Smooth muscle cell (in vitro differentiated cells): ENCODE results near the gene TMEM30B. TPM values are rescaled to one million over a fixed set of nuclear protein-coding genes. Genes with fewer than 3 reads are reported as not detected.

Experiments used
- DNase-seq: peaks from one replicate; lab custom pipeline; 2025; ENCODE audit not compliant: unreplicated experiment; lab: John Stamatoyannopoulos, UW
- H2AFZ ChIP-seq: fragments of 200-600 bp; sonication (generic); 2 replicates; pipeline ENCODE4 v1.6.0; 2016; ENCODE audit warnings: antibody characterized with exemption, low read depth, mild to moderate bottlenecking
- H3F3A ChIP-seq: fragments of 200-600 bp; sonication (generic); 2 replicates; pipeline ENCODE4 v1.6.0; 2017; ENCODE audit warnings: antibody characterized with exemption, low read depth
- H3K27ac ChIP-seq: fragments of 200-600 bp; sonication (generic); 2 replicates; pipeline ENCODE4 v1.5.1; 2016; ENCODE audit warnings: low read depth, mild to moderate bottlenecking
- H3K27me3 ChIP-seq: fragments of 200-600 bp; sonication (generic); 2 replicates; pipeline ENCODE4 v1.6.1; 2016; ENCODE audit warnings: low read depth, mild to moderate bottlenecking
- H3K36me3 ChIP-seq: fragments of 200-600 bp; sonication (generic); 2 replicates; pipeline ENCODE4 v1.5.1; 2016; ENCODE audit warnings: low read depth
- H3K4me1 ChIP-seq: fragments of 200-600 bp; sonication (generic); 2 replicates; pipeline ENCODE4 v1.5.1; 2016; ENCODE audit warnings: low read depth
- H3K4me2 ChIP-seq: fragments of 200-600 bp; sonication (generic); 2 replicates; pipeline ENCODE4 v1.6.0; 2016; ENCODE audit warnings: mild to moderate bottlenecking
- H3K4me3 ChIP-seq: fragments of 200-600 bp; sonication (generic); 2 replicates; pipeline ENCODE4 v1.5.1; 2016; ENCODE audit warnings: mild to moderate bottlenecking
- H3K79me2 ChIP-seq: fragments of 200-600 bp; sonication (generic); 2 replicates; pipeline ENCODE4 v1.6.0; 2016; ENCODE audit warnings: low read depth, mild to moderate bottlenecking
- H3K9ac ChIP-seq: fragments of 200-600 bp; sonication (generic); 2 replicates; pipeline ENCODE4 v1.6.0; 2016; ENCODE audit warnings: low read depth
- H3K9me3 ChIP-seq: fragments of 200-600 bp; sonication (generic); replicated peaks from 2 replicates; pipeline ENCODE4 v1.5.1; 2016; ENCODE audit warnings: low read depth
- H4K20me1 ChIP-seq: fragments of 200-600 bp; sonication (generic); 2 replicates; pipeline ENCODE4 v1.6.0; 2016; ENCODE audit warnings: low read depth
- CTCF ChIP-seq: fragments of 200-600 bp; sonication (generic); IDR thresholded peaks from 2 replicates; pipeline ENCODE4 v1.5.1; 2017; ENCODE audit warnings: borderline replicate concordance, mild to moderate bottlenecking, antibody characterized with exemption; ENCODE audit not compliant: insufficient read depth, poor library complexity, severe bottlenecking
- WGBS: methylation state at CpG from one replicate; pipeline ENCODE4 v1.1.7; 2016; ENCODE audit warnings: low lambda C conversion rate; 5-methylcytosine and 5-hydroxymethylcytosine counted together
- polyA plus RNA-seq: library from polyadenylated mRNA; unstranded; fragments of >200 nt; fragmentation: Nextera tagmentation; extraction: Ambion mirVana; gene quantifications from 2 replicates; pipeline ENCODE4 v1.2.1, GENCODE V29; 2016
- total RNA-seq: library from RNA; depleted of rRNA; stranded (reverse); fragments of >200 nt; gene quantifications from 2 replicates; pipeline ENCODE4 v1.2.3, GENCODE V29; 2014

The TMEM30B gene
- total and polyA plus RNA-seq, 2 experiments from 2014 or later = 0.16 to 3.1 TPM

- no peaks in the 10 kb centered on the region for H3K36me3 ChIP-seq
- no peaks in the 10 kb centered on the region for H3K79me2 ChIP-seq
- no peak for TF ChIP-seq CTCF
- H3K4me3 ChIP-seq = no peak overlapping the region
- no peak overlapping the region for H3K4me2 ChIP-seq
- no peaks in the 10 kb centered on the region for H3F3A ChIP-seq
- no peak overlapping the region for H3K9ac ChIP-seq
- H4K20me1 ChIP-seq = no peaks in the 10 kb centered on the region
- H2AFZ ChIP-seq = no peak overlapping the region
- no peak overlapping the region for H3K27ac ChIP-seq
- DNase-seq = no peak
- WGBS = 82% methylated on average over 6 of the region's 6 CpGs
- H3K27me3 ChIP-seq = no peaks in the 10 kb centered on the region
- H3K9me3 ChIP-seq = no peaks in the 10 kb centered on the region
- peaks cover 6% of the 10 kb centered on the region for H3K4me1 ChIP-seq
These were observed 53.1 kb downstream of the TMEM30B start for GRCh38 chr14:61227884-61228591.

Other genes starting within 250 kb of the TMEM30B start
- 4.9 and 7.6 TPM in 2 replicates for gene PRKCH, start 40.2 kb upstream of the TMEM30B start, total RNA-seq
- gene PRKCH, start 40.2 kb upstream of the TMEM30B start, polyA plus RNA-seq = 1.5 and 7.1 TPM in 2 replicates